ENCODE data around the gene ITCH.
"Not testable (repeated sequence)": the region's sequence is repeated elsewhere in the genome, so short reads cannot be mapped to it uniquely, and the experiment has no call there.

The ITCH gene

GRCh38 chr20:34405247-34405651 lies 42.2 kb downstream of the ITCH start:
- H3K4me3 ChIP-seq (ENCODE audit: low read depth, low read length); H3K27ac ChIP-seq (ENCODE audit: low read depth, low read length); H2BK120ac ChIP-seq (ENCODE audit: insufficient read depth, low read length, poor library complexity); H2AK5ac ChIP-seq (ENCODE audit: low read length); H3K14ac ChIP-seq (ENCODE audit: low read length); H4K8ac ChIP-seq (ENCODE audit: low read depth, low read length); H3K23ac ChIP-seq (ENCODE audit: low read length); H3K27me3 ChIP-seq (ENCODE audit: insufficient read depth, low read length); H4K91ac ChIP-seq (ENCODE audit: low read depth, low read length); H3K4me2 ChIP-seq (ENCODE audit: low read length); DNase-seq; H3K79me1 ChIP-seq (ENCODE audit: low read length); H3K4me1 ChIP-seq (ENCODE audit: control insufficient read depth in 1 of 2, insufficient read depth in 2 of 2, low read length in 2 of 2); H3K79me2 ChIP-seq (ENCODE audit: control insufficient read depth, insufficient read depth, low read length, poor library complexity); H3K9ac ChIP-seq (ENCODE audit: low read length); H2AFZ ChIP-seq (ENCODE audit: insufficient read depth, low read length, poor library complexity); H4K12ac ChIP-seq (ENCODE audit: low read depth, low read length); H3K18ac ChIP-seq (ENCODE audit: low read length); H3K9me3 ChIP-seq (ENCODE audit: insufficient read depth, low read depth, low read length); H2BK5ac ChIP-seq (ENCODE audit: low read depth, low read length, poor library complexity); H2BK12ac ChIP-seq (ENCODE audit: low read length): not testable (repeated sequence)
- WGBS (ENCODE audit: extremely low coverage, insufficient coverage, insufficient read length) = no CpG with 5 or more reads among the region's 10 CpGs
- Histone ChIP-seq H3K36me3 (ENCODE audit: control insufficient read depth in 1 of 2, insufficient read depth in 2 of 2, low read length in 2 of 2) (peaks cover 9 to 13% of the 10 kb centered on the region in 2 experiments), H3K4ac (ENCODE audit: low read depth, low read length) (peak overlapping the region; percentile 36)

DNA sequence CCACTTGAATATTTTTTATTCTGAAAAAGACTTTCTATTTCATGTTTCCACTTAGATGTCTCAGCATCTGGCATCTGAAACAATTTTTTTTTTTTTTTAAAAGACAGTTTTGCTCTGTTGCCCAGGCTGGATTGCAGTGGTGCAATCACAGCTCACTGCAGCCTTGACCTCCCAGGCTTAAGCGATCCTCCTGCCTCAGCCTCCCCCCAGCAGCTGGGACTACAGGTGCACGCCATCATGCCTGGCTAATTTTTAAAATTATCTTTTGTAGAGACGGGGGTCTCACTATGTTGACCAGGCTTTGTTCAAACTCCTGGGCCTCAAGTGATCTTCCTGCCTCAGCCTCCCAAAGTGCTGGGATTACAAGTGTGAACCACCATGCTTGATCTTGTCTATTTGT lies 42.9 kb downstream of the ITCH start:
- H4K91ac ChIP-seq (ENCODE audit: low read depth, low read length); H3K27ac ChIP-seq (ENCODE audit: low read depth, low read length); H2AK5ac ChIP-seq (ENCODE audit: low read length); H3K79me1 ChIP-seq (ENCODE audit: low read length); H3K4ac ChIP-seq (ENCODE audit: low read depth, low read length); H2BK5ac ChIP-seq (ENCODE audit: low read depth, low read length, poor library complexity); DNase-seq; H3K4me3 ChIP-seq (ENCODE audit: low read depth, low read length); H2BK12ac ChIP-seq (ENCODE audit: low read length); H3K27me3 ChIP-seq (ENCODE audit: insufficient read depth, low read length); H4K12ac ChIP-seq (ENCODE audit: low read depth, low read length); H3K79me2 ChIP-seq (ENCODE audit: control insufficient read depth, insufficient read depth, low read length, poor library complexity); H2BK120ac ChIP-seq (ENCODE audit: insufficient read depth, low read length, poor library complexity); H3K4me1 ChIP-seq (ENCODE audit: control insufficient read depth in 1 of 2, insufficient read depth in 2 of 2, low read length in 2 of 2); H3K14ac ChIP-seq (ENCODE audit: low read length); H3K4me2 ChIP-seq (ENCODE audit: low read length); H3K23ac ChIP-seq (ENCODE audit: low read length); H3K9ac ChIP-seq (ENCODE audit: low read length); H3K18ac ChIP-seq (ENCODE audit: low read length); H2AFZ ChIP-seq (ENCODE audit: insufficient read depth, low read length, poor library complexity); H4K8ac ChIP-seq (ENCODE audit: low read depth, low read length); H3K9me3 ChIP-seq (ENCODE audit: insufficient read depth, low read depth, low read length): not testable (repeated sequence)
- no CpG with 5 or more reads among the region's 3 CpGs for WGBS (ENCODE audit: extremely low coverage, insufficient coverage, insufficient read length)
- H3K36me3 ChIP-seq (ENCODE audit: control insufficient read depth in 1 of 2, insufficient read depth in 2 of 2, low read length in 2 of 2) = peaks cover 9 to 13% of the 10 kb centered on the region in 2 experiments

DNA sequence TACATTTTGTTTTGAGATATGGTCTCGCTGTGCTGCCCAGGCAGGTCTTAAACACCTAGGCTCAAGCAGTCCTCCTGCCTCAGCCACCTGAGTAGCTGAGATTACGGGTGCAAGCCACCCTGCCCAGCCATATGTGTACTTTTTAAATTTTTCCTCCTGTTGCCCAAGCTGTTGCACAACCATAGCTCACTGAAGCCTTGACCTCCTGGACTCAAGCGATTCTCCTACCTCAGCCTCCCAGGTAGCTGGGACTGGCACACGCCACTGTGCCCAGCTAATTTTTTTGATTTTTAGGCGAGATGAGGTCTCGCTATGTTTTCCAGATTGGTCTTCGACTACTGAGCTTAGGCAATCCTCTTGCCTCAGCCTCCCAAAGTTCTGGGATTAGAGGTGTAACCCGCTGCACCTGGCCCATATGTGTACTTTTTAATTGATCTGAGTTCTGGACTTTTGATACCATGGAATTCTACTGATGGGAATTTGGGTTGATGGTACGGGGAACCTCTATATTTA lies 44.9 kb downstream of the ITCH start:
- H4K91ac ChIP-seq (ENCODE audit: low read depth, low read length) = no peak overlapping the region
- peak in 1 of 2 donors; percentile 14 for DNase-seq
- no peaks in the 10 kb centered on the region for H3K79me2 ChIP-seq (ENCODE audit: control insufficient read depth, insufficient read depth, low read length, poor library complexity)
- no peak overlapping the region for H2BK5ac ChIP-seq (ENCODE audit: low read depth, low read length, poor library complexity)
- H3K4ac ChIP-seq (ENCODE audit: low read depth, low read length) = no peak overlapping the region
- H4K12ac ChIP-seq (ENCODE audit: low read depth, low read length) = no peak overlapping the region
- H3K18ac ChIP-seq (ENCODE audit: low read length) = no peak overlapping the region
- H3K4me3 ChIP-seq (ENCODE audit: low read depth, low read length) = no peak overlapping the region
- no peak overlapping the region for H2AFZ ChIP-seq (ENCODE audit: insufficient read depth, low read length, poor library complexity)
- H3K36me3 ChIP-seq (ENCODE audit: control insufficient read depth in 1 of 2, insufficient read depth in 2 of 2, low read length in 2 of 2) = peaks cover 12 to 17% of the 10 kb centered on the region in 2 experiments
- H3K27me3 ChIP-seq (ENCODE audit: insufficient read depth, low read length) = no peaks in the 10 kb centered on the region
- no peak overlapping the region for H3K9ac ChIP-seq (ENCODE audit: low read length)
- H2AK5ac ChIP-seq (ENCODE audit: low read length) = no peak overlapping the region
- no peak overlapping the region for H3K4me2 ChIP-seq (ENCODE audit: low read length)
- no CpG with 5 or more reads among the region's 9 CpGs for WGBS (ENCODE audit: extremely low coverage, insufficient coverage, insufficient read length)
- no peaks in the 10 kb centered on the region for H3K9me3 ChIP-seq (ENCODE audit: insufficient read depth, low read depth, low read length)
- no peak overlapping the region for H4K8ac ChIP-seq (ENCODE audit: low read depth, low read length)
- H3K4me1 ChIP-seq (ENCODE audit: control insufficient read depth in 1 of 2, insufficient read depth in 2 of 2, low read length in 2 of 2) = no peaks in the 10 kb centered on the region
- H2BK12ac ChIP-seq (ENCODE audit: low read length) = no peak overlapping the region
- H3K79me1 ChIP-seq (ENCODE audit: low read length) = no peaks in the 10 kb centered on the region
- no peak overlapping the region for H3K27ac ChIP-seq (ENCODE audit: low read depth, low read length)
- no peak overlapping the region for H3K23ac ChIP-seq (ENCODE audit: low read length)
- H3K14ac ChIP-seq (ENCODE audit: low read length) = no peak overlapping the region
- H2BK120ac ChIP-seq (ENCODE audit: insufficient read depth, low read length, poor library complexity) = no peak overlapping the region

GRCh38 chr20:34410336-34410735 lies 47.3 kb downstream of the ITCH start:
- no peak for DNase-seq
- Histone ChIP-seq H3K79me2 (ENCODE audit: control insufficient read depth, insufficient read depth, low read length, poor library complexity) (no peaks in the 10 kb centered on the region), H3K14ac (ENCODE audit: low read length) (no peak overlapping the region), H3K79me1 (ENCODE audit: low read length) (no peaks in the 10 kb centered on the region), H2AK5ac (ENCODE audit: low read length) (no peak overlapping the region), H2BK120ac (ENCODE audit: insufficient read depth, low read length, poor library complexity) (no peak overlapping the region), H3K4me1 (ENCODE audit: control insufficient read depth in 1 of 2, insufficient read depth in 2 of 2, low read length in 2 of 2) (no peaks in the 10 kb centered on the region), H2BK12ac (ENCODE audit: low read length) (no peak overlapping the region), H3K18ac (ENCODE audit: low read length) (no peak overlapping the region), H3K9me3 (ENCODE audit: insufficient read depth, low read depth, low read length) (no peaks in the 10 kb centered on the region), H4K12ac (ENCODE audit: low read depth, low read length) (no peak overlapping the region), H3K4me3 (ENCODE audit: low read depth, low read length) (no peak overlapping the region), H3K4ac (ENCODE audit: low read depth, low read length) (no peak overlapping the region), H4K8ac (ENCODE audit: low read depth, low read length) (no peak overlapping the region), H2AFZ (ENCODE audit: insufficient read depth, low read length, poor library complexity) (no peak overlapping the region), H3K4me2 (ENCODE audit: low read length) (no peak overlapping the region), H3K9ac (ENCODE audit: low read length) (no peak overlapping the region), H3K36me3 (ENCODE audit: control insufficient read depth in 1 of 2, insufficient read depth in 2 of 2, low read length in 2 of 2) (peaks cover 18% of the 10 kb centered on the region in 2 experiments), H3K27ac (ENCODE audit: low read depth, low read length) (no peak overlapping the region), H3K23ac (ENCODE audit: low read length) (no peak overlapping the region), H2BK5ac (ENCODE audit: low read depth, low read length, poor library complexity) (no peak overlapping the region), H4K91ac (ENCODE audit: low read depth, low read length) (no peak overlapping the region), H3K27me3 (ENCODE audit: insufficient read depth, low read length) (no peaks in the 10 kb centered on the region)
- WGBS (ENCODE audit: extremely low coverage, insufficient coverage, insufficient read length) = no CpG with 5 or more reads among the region's 6 CpGs
